ENCODE measurements around the gene CLASP1.

DNA sequence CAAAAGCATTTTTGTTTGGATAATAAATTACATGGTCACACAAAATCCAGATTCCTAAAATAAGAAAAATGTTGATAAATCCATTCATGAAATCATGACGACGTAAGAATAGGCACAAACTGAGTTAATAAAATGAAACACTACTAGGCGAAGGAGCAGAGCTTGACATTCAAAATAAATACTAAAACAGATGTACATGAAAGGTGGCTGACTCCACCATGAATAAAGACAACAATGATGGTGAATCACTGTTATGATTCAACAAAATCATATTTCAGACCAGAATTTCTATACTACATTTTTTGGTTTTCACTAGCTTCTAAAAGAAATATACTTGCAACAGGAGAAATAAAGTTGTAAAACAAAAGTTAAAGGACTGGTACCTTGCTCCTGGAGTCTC lies 240.6 kb downstream of the CLASP1 start:
- TF ChIP-seq CTCF (IDR thresholded peaks at IDR 0.05) (no peak), TCF7L2 (IDR thresholded peaks at IDR 0.05; ENCODE audit: low read depth, low read length) (no peak), POLR2AphosphoS5 (IDR thresholded peaks at IDR 0.05; ENCODE audit: low read depth, low read length) (no peak), SIN3A (IDR thresholded peaks at IDR 0.05; ENCODE audit: borderline replicate concordance, insufficient read depth, low read depth, low read length) (no peak)
